Measurements from ENCODE around the gene ZMYND12.
A peak's percentile ranks its signal among the peaks of the same experiment; 100 is the strongest.

Gene ZMYND12

DNA sequence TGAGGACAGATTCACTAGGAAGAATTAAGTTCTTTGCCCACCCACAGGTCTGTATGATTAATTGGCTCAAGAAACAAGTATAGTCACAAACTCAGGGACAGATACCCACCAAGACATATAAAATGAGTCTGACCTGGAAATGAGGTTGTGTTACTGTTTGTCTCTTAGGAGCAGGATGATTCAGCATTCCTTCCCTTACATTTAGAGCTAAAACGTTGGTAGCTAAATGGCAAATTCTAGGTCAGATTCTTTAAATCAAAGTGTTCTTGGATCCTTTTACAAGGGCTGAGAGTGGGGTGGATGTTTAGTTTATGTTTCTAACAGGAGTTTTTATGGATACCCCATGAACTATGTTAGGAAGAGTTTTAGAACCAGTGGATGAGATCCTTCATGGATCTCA is 70.5 kb downstream of the ZMYND12 start:
- no peak for DNase-seq

DNA sequence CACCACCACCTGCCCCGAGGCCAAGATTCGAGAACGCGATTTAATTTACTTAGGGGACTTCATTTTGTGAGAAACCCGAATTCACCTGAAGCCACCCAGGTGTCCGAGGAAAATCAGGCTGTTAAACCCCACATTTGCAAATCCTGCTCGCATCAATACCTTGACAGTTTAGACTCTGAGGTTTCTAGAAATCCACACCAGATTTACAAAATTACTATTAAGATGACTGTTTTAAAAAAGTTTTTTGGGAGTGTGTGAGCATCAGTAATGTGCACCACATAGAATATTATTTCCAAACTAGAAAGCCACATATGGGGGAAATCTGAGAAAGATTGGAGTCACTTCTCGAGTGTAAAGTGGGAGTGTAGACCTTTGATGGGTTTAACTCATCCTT is 74.5 kb downstream of the ZMYND12 start:
- DNase-seq, result no peak

DNA sequence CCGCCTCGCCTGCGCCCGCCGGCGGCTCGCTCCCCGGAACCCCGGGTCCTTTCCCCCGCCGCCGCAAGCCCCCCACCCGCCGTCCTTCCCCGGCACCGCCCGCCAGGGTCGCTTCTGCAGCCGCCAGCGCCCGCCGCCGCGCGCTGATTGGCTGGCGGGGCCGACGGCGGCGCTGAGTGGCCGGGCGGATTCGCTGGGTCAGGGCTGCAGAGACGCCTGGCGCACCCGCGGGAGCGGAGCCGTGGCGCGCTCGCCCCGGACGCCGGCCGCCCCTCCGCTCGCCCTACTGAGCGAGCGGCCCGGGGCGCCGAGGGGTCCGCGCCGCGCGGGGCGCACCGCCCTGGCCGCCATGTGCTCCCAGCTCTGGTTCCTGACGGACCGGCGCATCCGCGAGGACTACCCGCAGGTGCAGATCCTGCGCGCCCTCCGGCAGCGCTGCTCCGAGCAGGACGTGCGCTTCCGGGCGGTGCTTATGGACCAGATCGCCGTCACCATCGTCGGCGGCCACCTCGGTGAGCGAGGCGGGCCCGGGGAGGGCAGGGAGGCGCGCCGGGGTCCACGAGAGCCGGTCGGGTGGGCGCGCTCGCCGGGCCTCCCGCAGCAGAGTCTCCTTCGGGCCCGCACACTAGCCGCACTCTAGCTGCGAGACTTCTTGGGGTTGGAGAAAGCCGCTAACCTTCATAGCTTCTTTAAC is 75.1 kb downstream of the ZMYND12 start, which contains the start of gene RIMKLA:
Gene RIMKLA (plus strand): TSS at position 207 of the 694 bp plus-strand sequence. CDS start 143 bp downstream, at position 350.
- DNase-seq, result peak; percentile 74

Data from activated effector memory CD4-positive, alpha-beta T cell treated with anti-CD3 and anti-CD28 coated beads, Interleukin-2, amount 50 U/mL, for 16 hours (primary cell).